A673 (cell line): Measurements from ENCODE around the gene MGAT5. TPM values are rescaled to one million over a fixed set of nuclear protein-coding genes. Genes with fewer than 3 reads are reported as not detected.

Experiments used
- BruUV-seq: library from RNA; stranded (reverse); fragments of 400-500 nt; replicated peaks from 2 replicates; lab custom pipeline; 2021; lab: Mats Ljungman, UMichigan
- CTCF ChIA-PET: fragments of 300-600 bp; sonication (Branson Sonifier 250); formaldehyde crosslinking; loops from one replicate; lab custom pipeline; 2022; ENCODE audit warnings: antibody characterized with exemption; lab: Charles Lee
- POLR2A ChIA-PET: fragments of 300-600 bp; sonication (Branson Sonifier 250); formaldehyde crosslinking; loops from one replicate; lab custom pipeline; 2022; ENCODE audit warnings: antibody characterized with exemption; ENCODE audit not compliant: low non-redundant PET; lab: Charles Lee
- DNase-seq: peaks from one replicate; pipeline ENCODE4 v3.0.0-alpha.2; 2015; ENCODE audit warnings: low spot score
- H3K27ac ChIP-seq: fragments of 200-600 bp; sonication (generic); 2 replicates; pipeline ENCODE4 v1.5.1; 2016; ENCODE audit warnings: mixed run types, low read depth, mild to moderate bottlenecking, mixed read lengths, antibody characterized with exemption, low read length; ENCODE audit not compliant: poor library complexity, severe bottlenecking
- H3K27me3 ChIP-seq: fragments of 200-600 bp; sonication (generic); replicated peaks from 2 replicates; pipeline ENCODE4 v1.6.1; 2017; ENCODE audit warnings: mixed run types, low read depth, mild to moderate bottlenecking, mixed read lengths, antibody characterized with exemption, low read length; ENCODE audit not compliant: insufficient read depth, poor library complexity
- H3K36me3 ChIP-seq: fragments of 200-600 bp; sonication (generic); 2 replicates; pipeline ENCODE4 v1.6.1; 2016; ENCODE audit warnings: mixed run types, mild to moderate bottlenecking, mixed read lengths, antibody characterized with exemption, low read length; ENCODE audit not compliant: insufficient read depth, poor library complexity, severe bottlenecking
- H3K4me1 ChIP-seq: fragments of 200-600 bp; sonication (generic); 2 replicates; pipeline ENCODE4 v1.6.1; 2017; ENCODE audit warnings: mixed run types, mild to moderate bottlenecking, mixed read lengths, antibody characterized with exemption, low read length; ENCODE audit not compliant: insufficient read depth, poor library complexity, severe bottlenecking
- H3K4me3 ChIP-seq: fragments of 200-600 bp; sonication (generic); 2 replicates; pipeline ENCODE4 v1.5.1; 2016; ENCODE audit warnings: low read depth, mixed run types, mild to moderate bottlenecking, mixed read lengths, low read length; ENCODE audit not compliant: poor library complexity, severe bottlenecking
- H3K9me3 ChIP-seq: fragments of 200-600 bp; sonication (generic); 2 replicates; pipeline ENCODE4 v1.6.1; 2016; ENCODE audit warnings: mixed run types, low read depth, mild to moderate bottlenecking, mixed read lengths, antibody characterized with exemption, low read length; ENCODE audit not compliant: poor library complexity, severe bottlenecking
- CTCF ChIP-seq: fragments of 300-800, 200-600 bp; sonication (generic); conservative IDR thresholded peaks from 2 replicates; pipeline ENCODE4 v1.5.1; 2017; ENCODE audit warnings: low read depth, mild to moderate bottlenecking, antibody characterized with exemption, low read length, moderate library complexity, mixed read lengths
- EZH2 ChIP-seq: fragments of 200-600 bp; sonication (generic); IDR thresholded peaks from 2 replicates; pipeline ENCODE4 v1.6.1; 2017; ENCODE audit warnings: borderline replicate concordance, low read depth, mild to moderate bottlenecking, mixed read lengths, antibody characterized with exemption, low read length; ENCODE audit not compliant: poor library complexity, severe bottlenecking
- intact Hi-C: fragments of 100-400 bp; cut with micrococcal nuclease; formaldehyde crosslinking; loops from one replicate; pipeline ENCODE4 v1.10.0; 2022; ENCODE audit not compliant: unreplicated experiment
- total RNA-seq: library from RNA; stranded (reverse); gene quantifications from 2 replicates; pipeline ENCODE4 v1.2.3, GENCODE V29; 2021

The MGAT5 gene
- total RNA-seq, 1 experiment from 2014 or later: 11.0 TPM

DNA sequence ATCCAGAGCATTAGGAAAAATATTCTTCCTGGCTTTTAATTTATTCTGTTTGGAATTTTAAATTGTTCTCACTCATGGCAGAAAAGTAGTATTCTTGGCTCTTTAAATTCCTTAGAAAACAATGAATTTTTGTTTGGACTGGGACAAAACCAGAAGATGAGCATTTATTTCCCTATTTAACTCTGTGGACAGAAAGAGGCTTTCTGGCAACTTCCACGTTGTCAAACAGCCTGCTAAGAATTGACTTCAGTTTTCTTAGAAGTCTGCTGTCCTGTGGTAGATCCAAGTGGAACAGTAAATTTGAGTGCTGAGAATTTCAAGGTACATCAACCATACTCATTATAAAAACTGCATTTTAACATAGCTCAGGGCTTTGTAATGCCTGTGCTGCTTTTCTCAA lies 83.8 kb downstream of the MGAT5 start:
- BruUV-seq: no TSS peak
- Histone ChIP-seq H3K4me3 (no peak overlapping the region), H3K36me3 (no peaks in the 10 kb centered on the region), H3K27me3 (no peaks in the 10 kb centered on the region), H3K4me1 (peaks cover 3% of the 10 kb centered on the region), H3K27ac (no peak overlapping the region), H3K9me3 (no peaks in the 10 kb centered on the region)
- no peak for DNase-seq
- intact Hi-C loops: no loop called here
- ChIA-PET POLR2A (no interaction called here), CTCF (no interaction called here)
- TF ChIP-seq EZH2: no peak
- no peak for TF ChIP-seq CTCF

DNA sequence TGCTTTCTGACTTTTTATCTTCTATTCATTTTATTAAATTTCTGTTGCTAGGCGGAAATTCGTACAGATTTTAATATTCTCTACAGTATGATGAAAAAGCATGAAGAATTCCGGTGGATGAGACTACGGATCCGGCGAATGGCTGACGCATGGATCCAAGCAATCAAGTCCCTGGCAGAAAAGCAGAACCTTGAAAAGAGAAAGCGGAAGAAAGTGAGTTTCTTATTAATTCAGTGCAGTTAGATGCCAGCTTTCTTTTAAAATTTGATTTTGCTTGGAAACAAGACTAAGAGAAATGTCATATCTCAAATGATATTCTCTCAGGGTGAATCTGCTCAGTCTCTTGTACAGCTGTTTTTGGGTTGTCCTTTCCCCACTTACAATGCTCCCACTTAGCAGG lies 84.3 kb downstream of the MGAT5 start:
- no peak overlapping the region for H3K4me3 ChIP-seq
- no peak for TF ChIP-seq CTCF
- no peak for TF ChIP-seq EZH2
- H3K9me3 ChIP-seq: no peaks in the 10 kb centered on the region
- no peak overlapping the region for H3K27ac ChIP-seq
- no peak for DNase-seq
- no peaks in the 10 kb centered on the region for H3K36me3 ChIP-seq
- BruUV-seq: no TSS peak
- H3K27me3 ChIP-seq: no peaks in the 10 kb centered on the region
- POLR2A ChIA-PET: no interaction called here
- intact Hi-C loops: no loop called here
- CTCF ChIA-PET: no interaction called here
- H3K4me1 ChIP-seq: peaks cover 3% of the 10 kb centered on the region

GRCh38 chr2:134341476-134341875 lies 87.6 kb downstream of the MGAT5 start:
- DNase-seq: no peak
- H3K27ac ChIP-seq: no peak overlapping the region
- POLR2A ChIA-PET: no interaction called here

More at GRCh38 chr2:134341476-134341875, 87.6 kb downstream of the MGAT5 start:
- intact Hi-C loops: no loop called here
- Histone ChIP-seq H3K4me3 (no peak overlapping the region), H3K4me1 (no peaks in the 10 kb centered on the region), H3K27me3 (no peaks in the 10 kb centered on the region), H3K9me3 (no peaks in the 10 kb centered on the region), H3K36me3 (no peaks in the 10 kb centered on the region)
- no TSS peak for BruUV-seq
- no peak for TF ChIP-seq CTCF
- TF ChIP-seq EZH2: no peak
- CTCF ChIA-PET: no interaction called here
